Endothelial cell (in vitro differentiated cells): ENCODE measurements around the gene UBE2E2. TPM values are rescaled to one million over a fixed set of nuclear protein-coding genes. Genes with fewer than 3 reads are reported as not detected.

Experiments used
- DNase-seq: peaks from one replicate; pipeline ENCODE4 v3.0.0; 2021; ENCODE audit warnings: low spot score
- H3K27ac Mint-ChIP-seq: one replicate; pipeline ENCODE4 v1.8.0; 2021; ENCODE audit warnings: mixed read lengths, inconsistent platforms; ENCODE audit not compliant: unreplicated experiment
- H3K27me3 Mint-ChIP-seq: one replicate; pipeline ENCODE4 v1.8.0; 2021; ENCODE audit warnings: mild to moderate bottlenecking, moderate library complexity, mixed read lengths, inconsistent platforms; ENCODE audit not compliant: unreplicated experiment
- H3K36me3 Mint-ChIP-seq: one replicate; pipeline ENCODE4 v1.8.0; 2021; ENCODE audit warnings: mild to moderate bottlenecking, low read depth, mixed read lengths, inconsistent platforms; ENCODE audit not compliant: unreplicated experiment
- H3K4me1 Mint-ChIP-seq: one replicate; pipeline ENCODE4 v1.8.0; 2021; ENCODE audit warnings: mild to moderate bottlenecking, mixed read lengths, inconsistent platforms; ENCODE audit not compliant: unreplicated experiment
- H3K4me3 Mint-ChIP-seq: one replicate; pipeline ENCODE4 v1.8.0; 2021; ENCODE audit warnings: mild to moderate bottlenecking, mixed read lengths, inconsistent platforms; ENCODE audit not compliant: unreplicated experiment
- H3K9me3 Mint-ChIP-seq: one replicate; pipeline ENCODE4 v1.8.0; 2021; ENCODE audit warnings: mixed read lengths, inconsistent platforms; ENCODE audit not compliant: unreplicated experiment
- CTCF ChIP-seq: fragments of 200-600 bp; sonication (generic); IDR thresholded peaks from one replicate; pipeline ENCODE4 v1.5.0; 2021; ENCODE audit warnings: antibody characterized with exemption; ENCODE audit not compliant: unreplicated experiment
- long read RNA-seq: library from polyadenylated mRNA; unstranded; transcript quantifications from one replicate; pipeline ENCODE4 v2.0.0, GENCODE V29; 2020; ENCODE audit not compliant: unreplicated experiment
- total RNA-seq: library from RNA; stranded (reverse); fragmentation: NEBNext Ultra II Directional; extraction: Animal tissue kit (Norgen Biotek cat#: 25700); gene quantifications from one replicate; pipeline ENCODE4 v1.2.1, GENCODE V29; 2021; ENCODE audit not compliant: unreplicated experiment

The UBE2E2 gene
- total RNA-seq = 46.9 TPM
- long read RNA-seq, partial matches to known transcripts = 1 of 4 reads
- long read RNA-seq, other reads (novel, unspliced or antisense) = 2 of 4 reads

- Mint-ChIP-seq H3K27me3 (peaks cover 9% of the 10 kb centered on the region), H3K4me1 (peaks cover 16% of the 10 kb centered on the region), H3K9me3 (no peaks in the 10 kb centered on the region), H3K36me3 (peaks cover 4% of the 10 kb centered on the region), H3K27ac (peak within 1 kb of the TSS; percentile 89), H3K4me3 (peak within 1 kb of the TSS; percentile 98)
- no peak for TF ChIP-seq CTCF
- peak; percentile 79 for DNase-seq
Measured at GRCh38 chr3:23202921-23203707, at the start of gene UBE2E2. Gene UBE2E2, plus strand, starts transcription at chr3:23203327.

- no peaks in the 10 kb centered on the region for H3K36me3 Mint-ChIP-seq
Measured at GRCh38 chr3:23153436-23153835, 49.7 kb upstream of the UBE2E2 start.

GRCh38 chr3:23157331-23157730 is 45.8 kb upstream of the UBE2E2 start:
- H3K36me3 Mint-ChIP-seq = no peaks in the 10 kb centered on the region
- no peak for TF ChIP-seq CTCF
- no peak for DNase-seq
- no peak overlapping the region for H3K4me3 Mint-ChIP-seq
- no peak overlapping the region for H3K27ac Mint-ChIP-seq
- no peaks in the 10 kb centered on the region for H3K9me3 Mint-ChIP-seq
- H3K27me3 Mint-ChIP-seq = no peaks in the 10 kb centered on the region
- no peaks in the 10 kb centered on the region for H3K4me1 Mint-ChIP-seq

More at GRCh38 chr3:23153436-23153835, 49.7 kb upstream of the UBE2E2 start:
- H3K27ac Mint-ChIP-seq = no peak overlapping the region
- no peaks in the 10 kb centered on the region for H3K9me3 Mint-ChIP-seq
- no peak overlapping the region for H3K4me3 Mint-ChIP-seq
- no peak for TF ChIP-seq CTCF
- no peaks in the 10 kb centered on the region for H3K27me3 Mint-ChIP-seq
- H3K4me1 Mint-ChIP-seq = no peaks in the 10 kb centered on the region
- no peak for DNase-seq

GRCh38 chr3:23159929-23160328 is 43.2 kb upstream of the UBE2E2 start:
- no peak for TF ChIP-seq CTCF
- H3K27me3 Mint-ChIP-seq = no peaks in the 10 kb centered on the region
- H3K4me1 Mint-ChIP-seq = no peaks in the 10 kb centered on the region
- no peak overlapping the region for H3K27ac Mint-ChIP-seq
- no peaks in the 10 kb centered on the region for H3K9me3 Mint-ChIP-seq
- H3K4me3 Mint-ChIP-seq = no peak overlapping the region
- DNase-seq = no peak
- no peaks in the 10 kb centered on the region for H3K36me3 Mint-ChIP-seq

- DNase-seq = no peak
- H3K4me3 Mint-ChIP-seq = no peak overlapping the region
- H3K27ac Mint-ChIP-seq = no peak overlapping the region
- no peaks in the 10 kb centered on the region for H3K4me1 Mint-ChIP-seq
- TF ChIP-seq CTCF = no peak
- no peaks in the 10 kb centered on the region for H3K36me3 Mint-ChIP-seq
- no peaks in the 10 kb centered on the region for H3K27me3 Mint-ChIP-seq
- no peaks in the 10 kb centered on the region for H3K9me3 Mint-ChIP-seq
Measured at GRCh38 chr3:23161308-23161707, 41.8 kb upstream of the UBE2E2 start.
